ENCODE results near the gene MIP.

DNA sequence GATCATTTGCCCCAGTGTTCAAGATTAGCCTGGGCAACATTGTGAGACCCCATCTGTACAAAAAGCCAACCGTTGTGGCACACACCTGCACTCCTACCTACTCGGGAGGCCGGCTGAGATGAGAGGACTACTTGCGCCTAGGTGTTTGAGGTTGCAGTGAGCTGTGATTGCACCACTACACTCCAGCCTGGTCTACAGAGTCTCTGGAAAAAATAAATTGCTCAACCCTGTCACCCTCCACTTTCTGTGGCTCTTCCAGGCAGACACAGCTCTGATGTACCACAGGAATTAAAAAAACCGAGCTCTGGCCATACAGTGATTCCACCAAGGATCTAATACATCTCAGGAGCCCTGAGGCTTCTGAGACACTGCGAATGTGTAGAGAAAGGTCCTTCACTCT lies 19.6 kb downstream of the MIP start:
- TF ChIP-seq CTCF (IDR thresholded peaks at IDR 0.05) (no peak), POLR2A (IDR thresholded peaks at IDR 0.05) (no peak), POLR2AphosphoS5 (IDR thresholded peaks at IDR 0.05) (no peak), EP300 (IDR thresholded peaks at IDR 0.05) (no peak)
